SJCRH30 (cell line): ENCODE data around the gene EVI2B. TPM values are rescaled to one million over a fixed set of nuclear protein-coding genes. Genes with fewer than 3 reads are reported as not detected.
"Not testable (repeated sequence)": the region's sequence is repeated elsewhere in the genome, so short reads cannot be mapped to it uniquely, and the experiment has no call there.

Experiments
- DNase-seq, 2 experiments: peaks; one replicate each; pipeline ENCODE4 v3.0.0-alpha.2; 2015 to 2020
- H3K27ac ChIP-seq: fragments of 250-450 bp; sonication (Bioruptor Pico); 2 replicates; pipeline ENCODE4 v1.5.1; 2020; ENCODE audit warnings: mild to moderate bottlenecking, moderate library complexity
- H3K27me3 ChIP-seq: fragments of 250-450 bp; sonication (Bioruptor Pico); 2 replicates; pipeline ENCODE4 v1.5.1; 2020; ENCODE audit warnings: mild to moderate bottlenecking, moderate library complexity
- H3K36me3 ChIP-seq: fragments of 250-450 bp; sonication (Bioruptor Pico); 2 replicates; pipeline ENCODE4 v1.5.1; 2020; ENCODE audit warnings: mild to moderate bottlenecking, moderate library complexity
- H3K4me1 ChIP-seq: fragments of 250-450 bp; sonication (Bioruptor Pico); 2 replicates; pipeline ENCODE4 v1.5.1; 2020; ENCODE audit warnings: mild to moderate bottlenecking, moderate library complexity
- H3K4me3 ChIP-seq: fragments of 250-450 bp; sonication (Bioruptor Pico); 2 replicates; pipeline ENCODE4 v1.5.1; 2020; ENCODE audit warnings: mild to moderate bottlenecking, moderate library complexity
- H3K9me3 ChIP-seq: fragments of 250-450 bp; sonication (Bioruptor Pico); replicated peaks from 2 replicates; pipeline ENCODE4 v1.5.1; 2020; ENCODE audit warnings: mild to moderate bottlenecking, moderate library complexity
- total RNA-seq: library from RNA; depleted of rRNA; stranded (reverse); fragments of >200 nt; shearing (Covaris generic); gene quantifications from 2 replicates; pipeline ENCODE4 v1.2.3, GENCODE V29; 2014; rRNA removed

Gene EVI2B, protein sequence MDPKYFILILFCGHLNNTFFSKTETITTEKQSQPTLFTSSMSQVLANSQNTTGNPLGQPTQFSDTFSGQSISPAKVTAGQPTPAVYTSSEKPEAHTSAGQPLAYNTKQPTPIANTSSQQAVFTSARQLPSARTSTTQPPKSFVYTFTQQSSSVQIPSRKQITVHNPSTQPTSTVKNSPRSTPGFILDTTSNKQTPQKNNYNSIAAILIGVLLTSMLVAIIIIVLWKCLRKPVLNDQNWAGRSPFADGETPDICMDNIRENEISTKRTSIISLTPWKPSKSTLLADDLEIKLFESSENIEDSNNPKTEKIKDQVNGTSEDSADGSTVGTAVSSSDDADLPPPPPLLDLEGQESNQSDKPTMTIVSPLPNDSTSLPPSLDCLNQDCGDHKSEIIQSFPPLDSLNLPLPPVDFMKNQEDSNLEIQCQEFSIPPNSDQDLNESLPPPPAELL
- total RNA-seq: not detected in 2 replicates

DNA sequence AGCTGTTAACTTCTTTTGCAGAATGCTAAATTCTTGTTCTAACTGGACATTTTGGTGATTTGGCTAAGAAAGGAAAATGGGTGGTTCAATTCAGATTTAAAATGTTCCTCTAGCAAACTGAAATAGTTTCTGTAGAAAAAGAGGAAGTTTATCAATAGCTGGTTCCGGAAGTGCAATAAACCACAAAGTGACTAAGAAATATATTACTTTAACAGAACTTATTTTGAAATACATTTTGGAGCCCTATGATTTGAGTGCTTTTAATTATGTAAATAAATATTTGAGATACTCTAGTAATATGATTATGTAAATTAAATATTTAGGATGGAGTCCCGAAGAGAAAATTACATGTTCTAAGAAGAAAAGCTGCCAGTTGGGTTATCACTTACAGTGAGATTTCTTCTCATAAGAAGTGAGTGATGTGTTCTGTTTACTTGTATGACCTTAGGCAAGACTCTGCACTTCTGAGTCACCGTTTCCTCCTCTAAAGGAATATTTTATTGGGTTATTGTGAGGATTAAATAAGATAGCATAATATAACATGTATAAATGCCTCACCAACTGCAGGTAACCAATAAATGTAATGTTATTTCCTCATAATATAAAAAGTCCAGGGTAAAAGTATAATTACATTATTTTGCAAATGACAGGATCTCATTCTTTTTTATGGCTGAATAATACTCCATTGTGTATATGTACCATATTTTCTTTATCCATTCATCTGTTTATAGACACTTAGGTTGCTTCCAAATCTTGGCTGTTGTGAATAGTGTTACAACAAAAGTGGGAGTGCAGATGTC lies at the start of gene EVI2B:
Gene EVI2B, minus strand, starts transcription at position 73 of the 800 bp plus-strand sequence. CDS start 8,445 bp downstream, outside the sequence.
- H3K27me3 ChIP-seq: no peaks in the 10 kb centered on the region
- peaks cover 4% of the 10 kb centered on the region; the same call in 1 of the 2 replicates for H3K36me3 ChIP-seq
- no peaks in the 10 kb centered on the region for H3K4me1 ChIP-seq
- H3K4me3 ChIP-seq: no peak within 1 kb of the TSS
- no peaks in the 10 kb centered on the region for H3K9me3 ChIP-seq
- no peak for DNase-seq
- no peak within 1 kb of the TSS for H3K27ac ChIP-seq

DNA sequence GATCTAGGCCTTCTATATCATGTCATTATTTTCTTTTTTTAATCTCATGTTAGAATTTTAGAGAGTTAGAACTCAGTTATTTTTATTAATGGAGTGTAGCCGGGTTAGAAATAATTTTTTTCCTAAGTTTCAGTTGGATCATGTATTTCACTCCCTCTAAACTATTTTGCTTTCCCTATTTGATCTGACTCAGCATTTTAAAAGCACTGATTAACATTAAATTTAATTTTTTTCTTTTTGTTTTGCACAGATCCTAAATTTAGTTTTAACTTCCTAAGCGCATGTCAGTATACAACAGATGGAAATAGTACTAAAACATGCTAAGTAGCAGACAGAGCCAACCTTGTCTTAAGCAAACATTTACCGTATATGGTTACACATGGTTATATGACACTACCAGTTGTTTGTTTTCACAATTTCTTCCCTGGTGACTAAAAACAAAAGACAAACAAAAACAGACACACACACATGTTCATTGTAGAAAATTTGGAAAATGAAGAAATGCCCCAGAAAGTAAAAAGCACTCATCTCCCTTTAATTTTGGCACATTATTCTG lies 44.1 kb upstream of the EVI2B start:
- H3K27ac ChIP-seq: no peak overlapping the region
- peaks cover 68% of the 10 kb centered on the region for H3K36me3 ChIP-seq
- H3K4me3 ChIP-seq: no peak overlapping the region
- no peak for DNase-seq
- no peaks in the 10 kb centered on the region for H3K9me3 ChIP-seq
- no peaks in the 10 kb centered on the region for H3K27me3 ChIP-seq
- H3K4me1 ChIP-seq: no peaks in the 10 kb centered on the region

DNA sequence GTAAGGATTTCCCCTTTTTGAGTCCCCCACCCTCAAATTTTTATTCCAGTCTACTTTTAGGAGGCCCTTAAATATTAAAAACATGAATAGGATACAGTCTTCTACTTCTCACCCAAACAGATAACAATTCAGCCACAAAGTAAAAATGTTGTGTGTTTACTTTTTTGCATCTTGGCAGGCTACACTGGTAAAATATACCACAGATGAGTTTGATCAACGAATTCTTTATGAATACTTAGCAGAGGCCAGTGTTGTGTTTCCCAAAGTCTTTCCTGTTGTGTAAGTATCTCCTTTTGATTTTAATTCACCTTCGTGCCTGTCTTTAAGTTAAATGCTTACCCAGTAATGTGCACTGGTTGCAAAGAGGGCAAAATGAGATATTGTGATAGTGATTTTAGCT lies 43.2 kb upstream of the EVI2B start:
- Histone ChIP-seq H3K36me3 (peaks cover 67% of the 10 kb centered on the region), H3K27me3 (no peaks in the 10 kb centered on the region), H3K9me3 (no peaks in the 10 kb centered on the region), H3K4me1 (no peaks in the 10 kb centered on the region), H3K4me3 (no peak overlapping the region), H3K27ac (no peak overlapping the region)
- DNase-seq: no peak

DNA sequence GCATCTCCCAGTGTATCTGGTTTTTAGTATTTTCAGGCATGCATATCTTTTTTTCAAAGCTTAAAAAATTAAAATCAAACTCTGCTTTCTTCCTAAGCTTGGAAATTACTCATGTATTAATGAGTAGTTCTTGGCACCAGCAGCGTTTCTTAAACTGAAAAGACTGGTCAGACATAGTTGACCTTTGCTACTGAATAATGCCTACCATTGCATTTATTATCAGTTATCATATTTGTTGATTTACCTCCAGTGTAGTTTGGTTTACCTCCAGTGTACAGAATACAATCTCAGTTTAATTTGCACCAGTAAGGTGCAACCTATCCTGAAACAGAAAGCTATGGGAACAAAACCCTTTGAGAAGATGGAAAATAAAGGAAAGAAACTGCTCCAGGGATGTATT lies 42.1 kb upstream of the EVI2B start:
- no peaks in the 10 kb centered on the region for H3K9me3 ChIP-seq
- no peak for DNase-seq
- H3K27me3 ChIP-seq: no peaks in the 10 kb centered on the region
- H3K36me3 ChIP-seq: peaks cover 67% of the 10 kb centered on the region
- no peak overlapping the region for H3K4me3 ChIP-seq
- no peaks in the 10 kb centered on the region for H3K4me1 ChIP-seq
- H3K27ac ChIP-seq: no peak overlapping the region

DNA sequence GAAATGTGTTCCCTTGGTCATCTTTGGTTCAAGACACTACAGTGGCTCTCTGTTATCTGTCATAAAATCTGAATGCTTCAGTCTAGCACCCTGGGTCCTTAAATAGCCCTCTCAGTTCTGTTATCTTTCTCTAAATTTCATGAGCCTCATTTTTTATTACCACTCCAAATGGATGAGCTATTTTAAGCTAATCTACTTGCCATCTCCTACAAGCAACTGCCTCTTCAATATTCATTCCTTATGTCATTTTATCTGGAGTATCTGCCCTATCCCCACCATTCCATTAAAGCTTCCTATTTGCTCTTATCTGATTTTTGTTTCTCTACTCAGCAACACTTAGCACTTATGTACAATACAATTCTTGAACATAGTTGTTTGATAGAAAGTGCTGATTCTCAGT lies 35.6 kb upstream of the EVI2B start:
- Histone ChIP-seq H3K4me3 (no peak overlapping the region), H3K4me1 (no peaks in the 10 kb centered on the region), H3K27me3 (no peaks in the 10 kb centered on the region), H3K27ac (no peak overlapping the region), H3K9me3 (no peaks in the 10 kb centered on the region), H3K36me3 (peaks cover 48% of the 10 kb centered on the region)
- no peak for DNase-seq

DNA sequence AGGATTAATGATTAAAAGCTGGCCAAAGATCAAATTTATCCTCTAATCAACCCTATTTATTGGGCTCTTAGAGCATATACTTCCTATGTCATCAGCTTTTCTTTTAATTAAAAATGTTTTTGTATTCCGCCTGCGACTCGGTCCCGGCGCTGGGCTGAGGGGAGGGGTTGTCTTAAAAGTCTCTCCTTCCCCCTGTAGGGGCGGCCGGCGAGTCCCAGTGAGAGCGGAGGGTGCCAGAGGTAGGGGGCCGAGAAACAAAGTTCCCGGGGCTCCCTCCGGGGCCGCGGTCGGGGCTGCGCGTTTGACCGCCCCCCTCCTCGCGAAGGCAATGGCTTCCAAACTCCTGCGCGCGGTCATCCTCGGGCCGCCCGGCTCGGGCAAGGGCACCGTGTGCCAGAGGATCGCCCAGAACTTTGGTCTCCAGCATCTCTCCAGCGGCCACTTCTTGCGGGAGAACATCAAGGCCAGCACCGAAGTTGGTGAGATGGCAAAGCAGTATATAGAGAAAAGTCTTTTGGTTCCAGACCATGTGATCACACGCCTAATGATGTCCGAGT lies 31.4 kb upstream of the EVI2B start:
- not testable (repeated sequence) for H3K27ac ChIP-seq, H3K27me3 ChIP-seq, H3K9me3 ChIP-seq, H3K4me1 ChIP-seq, DNase-seq, H3K4me3 ChIP-seq
- peaks cover 33% of the 10 kb centered on the region for H3K36me3 ChIP-seq

DNA sequence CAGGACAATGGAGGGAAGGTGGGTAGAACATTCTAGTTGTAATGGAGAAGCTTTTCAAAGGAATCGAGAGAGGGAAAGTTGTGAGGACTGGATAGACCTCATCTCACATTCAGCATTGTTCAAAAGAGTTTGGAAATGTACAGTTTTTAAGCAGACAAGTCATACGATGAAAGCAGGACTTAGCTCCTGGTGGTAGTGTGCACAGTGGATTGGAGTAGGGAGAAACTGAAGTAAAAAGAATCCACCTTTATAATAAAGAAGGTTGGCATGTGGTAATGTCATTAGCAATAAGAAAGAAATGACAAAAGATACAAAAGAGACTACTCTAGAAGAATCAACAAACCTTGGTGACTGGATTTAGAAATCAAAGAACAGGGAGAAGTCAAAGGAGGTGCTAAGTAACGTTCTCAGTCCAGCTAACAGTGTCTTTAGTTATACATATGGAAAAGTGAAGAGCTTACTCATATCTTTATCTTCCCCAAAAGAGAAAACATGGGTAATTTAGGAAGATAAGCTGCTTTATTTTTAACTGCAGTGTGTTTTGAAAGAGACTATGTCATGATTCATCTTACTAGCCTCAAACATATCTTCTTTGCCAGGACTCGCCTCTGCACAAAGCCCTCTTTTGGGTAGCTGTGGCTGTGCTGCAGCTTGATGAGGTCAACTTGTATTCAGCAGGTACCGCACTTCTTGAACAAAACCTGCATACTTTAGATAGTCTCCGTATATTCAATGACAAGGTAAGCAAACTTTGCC lies 26.2 kb upstream of the EVI2B start:
- Histone ChIP-seq H3K9me3 (no peaks in the 10 kb centered on the region), H3K27me3 (no peaks in the 10 kb centered on the region), H3K4me1 (no peaks in the 10 kb centered on the region), H3K36me3 (peaks cover 47% of the 10 kb centered on the region), H3K4me3 (no peak overlapping the region), H3K27ac (no peak overlapping the region)
- DNase-seq: no peak

DNA sequence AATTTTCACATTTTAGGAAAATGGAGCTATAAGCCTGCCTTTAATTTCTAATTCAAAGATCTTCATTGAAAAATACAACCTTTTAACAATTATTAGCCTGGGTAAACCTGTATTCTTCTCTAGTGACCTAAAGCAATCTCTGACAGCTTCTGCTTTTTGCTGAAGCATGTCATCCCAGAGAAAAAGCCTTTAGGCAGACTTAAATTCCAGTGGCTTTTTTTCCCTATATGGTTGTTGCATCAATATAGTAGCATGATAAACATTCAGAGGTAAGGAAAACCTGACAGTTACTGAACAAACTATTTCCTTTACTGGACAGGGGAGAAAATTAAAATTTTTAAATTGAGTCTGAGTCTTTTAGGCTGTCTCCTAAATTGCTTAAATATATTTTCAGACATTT lies 15.4 kb upstream of the EVI2B start:
- Histone ChIP-seq H3K27me3 (no peaks in the 10 kb centered on the region), H3K36me3 (peaks cover 29% of the 10 kb centered on the region), H3K27ac (no peak overlapping the region), H3K4me3 (no peak overlapping the region), H3K9me3 (no peaks in the 10 kb centered on the region), H3K4me1 (peaks cover 16% of the 10 kb centered on the region)
- no peak for DNase-seq

DNA sequence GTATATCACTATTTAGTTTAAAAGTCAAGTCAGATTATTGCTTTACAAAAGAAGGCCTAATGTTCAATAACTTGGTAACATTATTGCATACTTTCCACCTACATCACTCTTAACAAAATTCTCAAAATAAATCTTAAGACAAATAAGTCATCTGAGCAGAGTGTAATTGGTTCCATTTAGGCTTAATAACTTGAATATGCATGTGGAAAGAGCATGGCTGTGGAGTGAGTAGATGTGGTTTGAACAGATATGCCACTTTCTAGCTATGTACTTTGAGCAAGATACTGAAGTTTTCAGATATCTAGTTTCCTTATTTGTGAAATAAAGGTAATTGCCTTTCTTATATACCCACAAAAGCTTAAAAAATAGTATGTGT lies 14.3 kb upstream of the EVI2B start:
- Histone ChIP-seq H3K4me3 (no peak overlapping the region), H3K36me3 (peaks cover 25% of the 10 kb centered on the region), H3K9me3 (no peaks in the 10 kb centered on the region), H3K27me3 (no peaks in the 10 kb centered on the region), H3K27ac (peak overlapping the region; percentile 36), H3K4me1 (peaks cover 16% of the 10 kb centered on the region)
- no peak for DNase-seq

DNA sequence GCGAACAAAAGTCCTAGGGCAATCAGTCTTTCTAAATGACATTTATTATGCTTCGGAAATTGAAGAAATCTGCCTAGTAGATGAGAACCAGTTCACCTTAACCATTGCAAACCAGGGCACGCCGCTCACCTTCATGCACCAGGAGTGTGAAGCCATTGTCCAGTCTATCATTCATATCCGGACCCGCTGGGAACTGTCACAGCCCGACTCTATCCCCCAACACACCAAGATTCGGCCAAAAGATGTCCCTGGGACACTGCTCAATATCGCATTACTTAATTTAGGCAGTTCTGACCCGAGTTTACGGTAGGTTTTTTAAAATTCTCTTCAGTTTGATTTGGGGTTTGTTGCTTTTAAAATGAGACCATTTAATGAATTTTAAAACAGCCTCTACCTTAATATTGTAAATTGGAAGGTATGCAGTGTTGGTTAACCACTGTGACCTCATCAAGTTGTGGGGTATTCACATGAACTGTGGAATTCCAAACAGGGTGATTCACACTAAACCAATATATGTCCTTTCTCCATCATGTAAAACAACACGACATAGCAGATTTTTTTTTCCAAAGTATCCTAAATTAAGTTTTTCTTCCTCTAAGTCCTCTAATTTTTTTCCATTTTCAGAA lies 13.8 kb upstream of the EVI2B start:
- peaks cover 16% of the 10 kb centered on the region for H3K4me1 ChIP-seq
- H3K27ac ChIP-seq: peak overlapping the region; percentile 36
- no peaks in the 10 kb centered on the region for H3K27me3 ChIP-seq
- H3K36me3 ChIP-seq: peaks cover 23% of the 10 kb centered on the region
- H3K4me3 ChIP-seq: no peak overlapping the region
- no peaks in the 10 kb centered on the region for H3K9me3 ChIP-seq
- DNase-seq: peak; percentile 28 to 58

DNA sequence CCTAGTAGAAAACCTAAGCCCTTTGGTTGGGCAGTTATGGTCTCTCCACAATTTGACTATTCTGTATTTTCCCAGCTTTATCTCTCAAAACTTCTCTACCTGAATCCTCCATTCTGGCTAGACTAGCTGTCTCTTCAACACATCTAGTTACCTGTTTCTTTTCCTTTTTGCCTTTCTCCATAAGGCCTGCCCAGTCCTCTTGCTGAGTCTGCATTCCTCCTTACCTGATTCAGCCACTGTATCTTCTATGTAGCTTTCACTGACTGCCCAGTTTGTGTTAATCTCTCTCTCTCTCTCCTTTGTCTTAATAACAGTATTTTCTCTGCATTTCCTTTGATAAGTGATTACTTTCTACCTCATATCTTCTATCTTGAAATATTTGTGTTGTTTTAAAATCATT lies 9.7 kb upstream of the EVI2B start:
- no peak for DNase-seq
- peaks cover 24% of the 10 kb centered on the region for H3K4me1 ChIP-seq
- H3K4me3 ChIP-seq: no peak overlapping the region
- no peaks in the 10 kb centered on the region for H3K27me3 ChIP-seq
- no peak overlapping the region for H3K27ac ChIP-seq
- H3K9me3 ChIP-seq: no peaks in the 10 kb centered on the region
- peaks cover 14% of the 10 kb centered on the region for H3K36me3 ChIP-seq

DNA sequence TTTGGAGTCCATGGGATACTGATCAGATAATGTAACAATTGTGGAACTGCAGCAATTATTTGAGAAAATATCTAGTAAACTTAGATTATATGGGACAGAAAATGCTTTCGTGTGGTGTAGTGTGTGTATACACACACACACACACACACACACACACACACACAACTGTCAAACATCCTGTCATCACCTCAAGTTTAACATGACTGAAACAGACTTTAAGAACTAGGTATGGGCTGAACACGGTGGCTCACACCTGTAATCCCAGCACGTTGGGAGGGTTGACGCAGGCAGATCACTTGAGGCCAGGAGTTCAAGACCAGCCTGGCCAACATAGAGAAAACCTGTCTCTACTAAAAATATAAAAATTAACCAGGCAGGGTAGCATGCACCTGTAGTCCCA lies 8.1 kb upstream of the EVI2B start:
- Histone ChIP-seq H3K36me3 (peaks cover 6% of the 10 kb centered on the region; the same call in 1 of the 2 replicates), H3K9me3 (no peaks in the 10 kb centered on the region), H3K27ac (no peak overlapping the region), H3K4me3 (no peak overlapping the region), H3K4me1 (peaks cover 8% of the 10 kb centered on the region; the same call in 1 of the 2 replicates), H3K27me3 (no peaks in the 10 kb centered on the region)
- no peak for DNase-seq

DNA sequence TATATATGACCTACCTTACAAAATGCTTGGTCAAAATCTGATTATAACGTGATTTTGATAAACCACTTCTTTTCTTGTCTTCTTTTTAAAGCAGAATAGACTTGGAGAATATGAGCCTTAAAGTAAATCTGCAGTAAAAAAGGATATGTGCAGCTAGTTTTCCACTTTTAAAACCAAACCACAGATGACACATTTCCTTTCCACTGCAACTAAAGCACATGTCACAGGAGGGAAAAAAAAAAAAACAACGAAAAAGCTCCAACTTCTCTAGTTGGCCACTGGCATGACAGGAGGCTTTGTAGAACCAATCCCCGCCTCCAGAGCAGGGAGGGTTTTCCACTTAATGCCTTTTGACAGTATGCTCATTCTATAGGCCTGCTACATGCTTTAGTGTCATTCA lies 7.6 kb upstream of the EVI2B start, which contains the start of gene EVI2A:
Gene EVI2A, minus strand, starts transcription at position 142 of the 400 bp plus-strand sequence. CDS start 2,609 bp downstream, outside the sequence.
- DNase-seq: peak; percentile 28 to 54

DNA sequence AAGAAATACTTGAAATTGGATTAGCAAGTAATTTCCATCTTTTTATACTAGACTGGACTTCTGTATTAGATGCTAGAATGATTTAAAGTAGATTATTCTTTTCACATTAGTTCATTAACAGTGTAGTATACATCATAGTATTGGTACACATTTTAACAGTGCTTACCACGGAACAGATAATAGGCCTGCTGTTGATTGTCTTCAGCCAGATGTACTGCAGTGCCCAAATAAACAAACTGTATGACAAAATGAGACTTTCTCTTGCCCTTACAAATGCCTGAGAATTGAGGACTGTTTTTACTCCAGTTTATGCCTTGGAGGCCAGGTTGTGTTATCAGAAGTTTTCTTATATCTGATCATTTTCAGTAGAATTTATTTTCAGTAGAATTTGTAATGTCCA lies 6.9 kb upstream of the EVI2B start:
- Histone ChIP-seq H3K4me1 (peaks cover 8% of the 10 kb centered on the region; the same call in 1 of the 2 replicates), H3K27ac (no peak overlapping the region), H3K4me3 (no peak overlapping the region), H3K27me3 (no peaks in the 10 kb centered on the region), H3K36me3 (no peaks in the 10 kb centered on the region), H3K9me3 (no peaks in the 10 kb centered on the region)
- DNase-seq: no peak

More for the DNA sequence above, 7.6 kb upstream of the EVI2B start, which contains the start of gene EVI2A:
- Histone ChIP-seq H3K4me3 (no peak within 1 kb of the TSS), H3K36me3 (peaks cover 6% of the 10 kb centered on the region; the same call in 1 of the 2 replicates), H3K27me3 (no peaks in the 10 kb centered on the region), H3K27ac (no peak within 1 kb of the TSS), H3K4me1 (peaks cover 8% of the 10 kb centered on the region; the same call in 1 of the 2 replicates), H3K9me3 (no peaks in the 10 kb centered on the region)
